Thymus (tissue), 11 donors: Measurements from ENCODE around the gene MT3. TPM values are rescaled to one million over a fixed set of nuclear protein-coding genes. Genes with fewer than 3 reads are reported as not detected.

ENCODE experiments used
- DNase-seq, 9 donors: peaks; one replicate each; pipeline ENCODE4 v3.0.0-alpha.2; 2013; ENCODE audit warnings: low spot score in 9 of 9, low read depth in 6 of 9, missing footprints in 1 of 9
- H3K27ac ChIP-seq, 2 donors: one replicate each; pipeline ENCODE4 v1.5.1; 2013; ENCODE audit warnings: control low read depth in 1 of 2, low read depth in 1 of 2, low read length in 1 of 2, mild to moderate bottlenecking in 1 of 2, moderate library complexity in 1 of 2
- H3K27me3 ChIP-seq, 2 donors: one replicate each; pipeline ENCODE4 v1.5.1; 2013; ENCODE audit warnings: low read length in 1 of 2; ENCODE audit not compliant: control insufficient read depth in 2 of 2, insufficient read depth in 1 of 2
- H3K36me3 ChIP-seq, 2 donors: one replicate each; pipeline ENCODE4 v1.5.1; 2013; ENCODE audit warnings: low read length in 1 of 2, mild to moderate bottlenecking in 1 of 2, moderate library complexity in 1 of 2; ENCODE audit not compliant: control insufficient read depth in 2 of 2, insufficient read depth in 2 of 2
- H3K4me1 ChIP-seq, 2 donors: one replicate each; pipeline ENCODE4 v1.5.1; 2013; ENCODE audit warnings: low read length in 2 of 2; ENCODE audit not compliant: control insufficient read depth in 2 of 2, insufficient read depth in 2 of 2
- H3K4me3 ChIP-seq, 2 donors: one replicate each; pipeline ENCODE4 v1.5.1; 2013; ENCODE audit warnings: low read length in 2 of 2, control low read depth in 1 of 2, mild to moderate bottlenecking in 1 of 2
- H3K9me3 ChIP-seq, 2 donors: one replicate each; pipeline ENCODE4 v1.5.1; 2013; ENCODE audit warnings: low read length in 1 of 2, mild to moderate bottlenecking in 1 of 2; ENCODE audit not compliant: control insufficient read depth in 2 of 2, insufficient read depth in 1 of 2
- WGBS: extraction: QIAGEN DNeasy Blood & Tissue Kit; methylation state at CpG from one replicate; pipeline ENCODE4 v1.1.7; 2013; 5-methylcytosine and 5-hydroxymethylcytosine counted together
- polyA plus RNA-seq: library from polyadenylated mRNA; stranded (reverse); fragments of 200-250 nt; gene quantifications from one replicate; pipeline ENCODE4 v1.2.3, GENCODE V29; 2013
- total RNA-seq: library from RNA; stranded (reverse); fragments of 120-200 nt; gene quantifications from one replicate; pipeline ENCODE4 v1.2.4, GENCODE V29; 2013
- donor health status: healthy.

The MT3 gene
- total and polyA plus RNA-seq, 2 donors = 2.5 to 13.1 TPM

DNA sequence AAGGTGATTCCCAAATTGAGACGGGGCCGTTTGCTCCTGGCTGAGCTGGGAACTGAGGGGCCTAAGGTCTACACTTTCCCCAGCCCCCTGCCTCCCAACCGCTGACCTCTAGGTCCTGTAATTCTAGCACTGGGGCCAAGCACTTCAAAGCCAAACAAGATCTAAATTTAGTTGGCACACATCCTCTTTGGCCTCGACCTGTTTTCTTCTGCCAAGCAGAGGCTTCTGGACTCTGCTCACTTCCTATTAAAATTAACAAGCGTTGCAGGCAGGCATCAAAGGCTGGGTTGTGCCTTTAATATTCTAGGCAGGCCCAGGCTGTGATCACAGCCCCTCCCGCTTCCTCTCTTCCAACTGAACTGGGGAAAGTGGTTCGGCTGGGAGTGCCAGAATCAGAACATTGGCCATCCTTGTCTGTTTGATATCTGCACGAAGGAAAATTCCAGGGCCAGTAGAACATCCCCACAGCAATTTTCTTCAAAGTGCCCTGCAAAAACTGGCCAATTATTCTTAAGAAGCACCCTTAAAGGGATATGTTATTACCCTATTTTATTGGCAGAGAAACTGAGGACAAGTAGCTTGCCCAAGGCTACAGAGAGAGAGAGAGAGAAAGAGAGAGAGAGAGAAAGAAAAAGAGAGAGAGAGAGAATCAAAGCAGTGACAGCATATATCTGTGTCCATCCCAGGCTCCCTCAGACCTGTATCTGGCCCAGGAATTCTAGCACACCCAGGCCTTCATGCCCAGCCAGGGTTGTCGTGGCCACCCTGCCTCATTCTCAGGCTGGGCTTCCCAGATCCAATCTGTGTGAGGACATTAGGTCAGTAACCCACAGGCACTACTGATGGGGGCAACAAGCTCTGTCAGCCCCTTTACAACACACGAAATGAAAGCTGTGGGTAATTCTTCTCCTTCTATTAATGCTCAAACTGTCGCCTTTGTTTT, 37.3 kb upstream of the MT3 start:
- Histone ChIP-seq H3K27me3 (peaks cover 0 to 1% of the 10 kb centered on the region in 2 donors), H3K4me3 (no peak overlapping the region), H3K36me3 (no peaks in the 10 kb centered on the region), H3K9me3 (no peaks in the 10 kb centered on the region), H3K27ac (no peak overlapping the region), H3K4me1 (peaks cover 9% of the 10 kb centered on the region in 2 donors)
- WGBS = 64% methylated on average over 11 of the region's 11 CpGs
- DNase-seq = no peak

GRCh38 chr16:56554441-56554840, 34.9 kb upstream of the MT3 start:
- H3K27me3 ChIP-seq = peaks cover 4 to 6% of the 10 kb centered on the region in 2 donors
- no peaks in the 10 kb centered on the region for H3K4me1 ChIP-seq
- no peaks in the 10 kb centered on the region for H3K36me3 ChIP-seq
- H3K27ac ChIP-seq = no peak overlapping the region
- H3K9me3 ChIP-seq = no peaks in the 10 kb centered on the region
- 95% methylated on average over 10 of the region's 10 CpGs for WGBS
- DNase-seq = no peak
- no peak overlapping the region for H3K4me3 ChIP-seq

- Histone ChIP-seq H3K36me3 (no peaks in the 10 kb centered on the region), H3K4me3 (no peak overlapping the region), H3K27me3 (peaks cover 4 to 11% of the 10 kb centered on the region in 2 donors), H3K27ac (no peak overlapping the region), H3K9me3 (no peaks in the 10 kb centered on the region), H3K4me1 (no peaks in the 10 kb centered on the region)
- no peak for DNase-seq
- WGBS = 89% methylated on average over 8 of the region's 8 CpGs
Measured at GRCh38 chr16:56558024-56558747, 31.1 kb upstream of the MT3 start.

- 96% methylated on average over 4 of the region's 4 CpGs for WGBS
- Histone ChIP-seq H3K9me3 (no peaks in the 10 kb centered on the region), H3K4me3 (no peak overlapping the region), H3K4me1 (no peaks in the 10 kb centered on the region), H3K27me3 (peaks cover 4 to 11% of the 10 kb centered on the region in 2 donors), H3K27ac (no peak overlapping the region), H3K36me3 (no peaks in the 10 kb centered on the region)
- no peak for DNase-seq
Measured at GRCh38 chr16:56559109-56559508, 30.2 kb upstream of the MT3 start.

DNA sequence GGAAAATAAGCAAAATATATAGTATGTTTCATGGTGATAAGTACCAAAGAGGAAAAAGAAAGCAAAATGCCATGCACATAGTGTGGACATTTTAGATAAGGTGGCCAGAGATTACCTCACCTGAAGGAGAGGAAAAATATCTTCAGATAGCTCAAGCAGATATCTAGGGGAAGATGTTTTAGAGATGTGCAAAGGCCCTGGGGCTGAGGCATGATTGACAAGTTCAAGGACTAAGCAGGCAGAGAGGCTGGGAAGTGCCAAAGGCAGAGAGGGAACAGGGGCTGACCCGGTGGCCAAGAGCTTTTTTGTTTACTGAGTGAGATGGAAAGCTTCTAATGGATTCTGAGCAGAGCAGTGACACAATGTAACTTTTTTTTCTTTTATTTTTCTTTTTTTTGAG, 28.9 kb upstream of the MT3 start:
- Histone ChIP-seq H3K4me1 (no peaks in the 10 kb centered on the region), H3K9me3 (no peaks in the 10 kb centered on the region), H3K4me3 (no peak overlapping the region), H3K36me3 (no peaks in the 10 kb centered on the region), H3K27me3 (peaks cover 4 to 16% of the 10 kb centered on the region in 2 donors), H3K27ac (no peak overlapping the region)
- WGBS = 92% methylated on average over 1 of the region's 1 CpG
- DNase-seq = no peak

- Histone ChIP-seq H3K27me3 (peaks cover 4 to 17% of the 10 kb centered on the region in 2 donors), H3K4me3 (no peak overlapping the region), H3K9me3 (no peaks in the 10 kb centered on the region), H3K4me1 (no peaks in the 10 kb centered on the region), H3K27ac (no peak overlapping the region), H3K36me3 (no peaks in the 10 kb centered on the region)
- no peak for DNase-seq
- WGBS = 91% methylated on average over 1 of the region's 1 CpG
Measured at GRCh38 chr16:56561126-56561525, 28.2 kb upstream of the MT3 start.

- Histone ChIP-seq H3K4me1 (no peaks in the 10 kb centered on the region), H3K27me3 (peaks cover 2 to 17% of the 10 kb centered on the region in 2 donors), H3K27ac (no peak within 1 kb of the TSS), H3K9me3 (no peaks in the 10 kb centered on the region), H3K4me3 (no peak within 1 kb of the TSS), H3K36me3 (no peaks in the 10 kb centered on the region)
- DNase-seq = no peak
- WGBS = 94% methylated on average over 12 of the region's 12 CpGs
Measured at GRCh38 chr16:56564793-56565477, 24.4 kb upstream of the MT3 start, which contains the start of gene MT4. Gene MT4 (plus strand): TSS chr16:56565073. CDS start chr16:56565129, 56 bp downstream.

GRCh38 chr16:56569971-56570370, 19.4 kb upstream of the MT3 start:
- Histone ChIP-seq H3K36me3 (no peaks in the 10 kb centered on the region), H3K9me3 (no peaks in the 10 kb centered on the region), H3K27me3 (peaks cover 2 to 7% of the 10 kb centered on the region in 2 donors), H3K4me3 (no peak overlapping the region), H3K4me1 (no peaks in the 10 kb centered on the region), H3K27ac (no peak overlapping the region)
- 96% methylated on average over 1 of the region's 1 CpG for WGBS
- DNase-seq = no peak
